ENCODE results near the gene SND1. TPM values are rescaled to one million over a fixed set of nuclear protein-coding genes. Genes with fewer than 3 reads are reported as not detected.

Gene SND1
- total and polyA plus RNA-seq, 4 donors = 59.4 to 214 (median 84.1) TPM

GRCh38 chr7:127880454-127880853 is 228.5 kb downstream of the SND1 start:
- Histone ChIP-seq H3K27me3 (ENCODE audit: control insufficient read depth in 4 of 4, insufficient read depth in 4 of 4, low read length in 3 of 4) (no peaks in the 10 kb centered on the region), H3K27ac (ENCODE audit: low read depth in 1 of 2, low read length in 2 of 2) (no peak overlapping the region), H3K4me1 (ENCODE audit: control insufficient read depth in 4 of 4, insufficient read depth in 4 of 4, low read length in 3 of 4) (no peaks in the 10 kb centered on the region), H3K36me3 (ENCODE audit: control insufficient read depth in 4 of 4, insufficient read depth in 3 of 4, low read depth in 1 of 4, low read length in 3 of 4) (no peaks in the 10 kb centered on the region), H3K4me3 (ENCODE audit: low read depth in 1 of 3, low read length in 3 of 3) (no peak overlapping the region), H3K9ac (ENCODE audit: low read depth in 1 of 2, low read length in 2 of 2) (no peak overlapping the region), H3K9me3 (ENCODE audit: control insufficient read depth in 4 of 4, low read length in 3 of 4) (no peaks in the 10 kb centered on the region)
- TF ChIP-seq HNF4G (IDR thresholded peaks at IDR 0.05) (no peak), ZBTB33 (IDR thresholded peaks at IDR 0.05) (no peak), MAX (IDR thresholded peaks at IDR 0.05) (no peak), NR2F2 (IDR thresholded peaks at IDR 0.05) (no peak)
- DNase-seq (ENCODE audit: low spot score) = no peak
- 94% methylated on average over 2 of the region's 2 CpGs for WGBS

DNA sequence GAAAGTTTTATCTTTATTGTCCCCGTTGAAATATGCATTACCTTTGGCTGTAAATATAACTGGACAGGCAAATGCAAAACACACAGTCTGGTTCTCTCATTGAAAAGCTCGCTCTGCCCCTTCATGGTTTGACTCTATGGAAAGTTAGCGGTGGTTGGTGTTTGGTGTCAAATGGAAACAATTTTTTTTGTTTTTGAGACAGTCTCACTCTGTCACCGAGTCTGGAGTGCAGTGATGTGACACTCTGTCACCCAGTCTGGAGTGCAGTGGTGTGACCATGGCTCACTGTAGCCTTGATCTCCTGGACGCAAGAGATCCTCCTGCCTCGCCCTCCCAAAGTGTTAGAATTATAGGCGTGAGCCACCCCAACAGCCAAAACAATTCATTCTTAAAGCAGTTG is 229.6 kb downstream of the SND1 start:
- 95% methylated on average over 7 of the region's 7 CpGs for WGBS
- Histone ChIP-seq H3K9ac (ENCODE audit: low read depth in 1 of 2, low read length in 2 of 2) (no peak overlapping the region), H3K27me3 (ENCODE audit: control insufficient read depth in 4 of 4, insufficient read depth in 4 of 4, low read length in 3 of 4) (no peaks in the 10 kb centered on the region), H3K27ac (ENCODE audit: low read depth in 1 of 2, low read length in 2 of 2) (no peak overlapping the region), H3K9me3 (ENCODE audit: control insufficient read depth in 4 of 4, low read length in 3 of 4) (no peaks in the 10 kb centered on the region), H3K36me3 (ENCODE audit: control insufficient read depth in 4 of 4, insufficient read depth in 3 of 4, low read depth in 1 of 4, low read length in 3 of 4) (no peaks in the 10 kb centered on the region), H3K4me3 (ENCODE audit: low read depth in 1 of 3, low read length in 3 of 3) (no peak overlapping the region), H3K4me1 (ENCODE audit: control insufficient read depth in 4 of 4, insufficient read depth in 4 of 4, low read length in 3 of 4) (no peaks in the 10 kb centered on the region)
- TF ChIP-seq ZBTB33 (IDR thresholded peaks at IDR 0.05) (no peak), HNF4G (IDR thresholded peaks at IDR 0.05) (no peak), SP1 (IDR thresholded peaks at IDR 0.05) (no peak), GABPA (IDR thresholded peaks at IDR 0.05 in 1 of 2, conservative IDR thresholded peaks at IDR 0.05 in 1 of 2) (no peak), YY1 (IDR thresholded peaks at IDR 0.05) (no peak), RXRA (IDR thresholded peaks at IDR 0.05) (no peak), NR2F2 (IDR thresholded peaks at IDR 0.05) (no peak)
- TF ChIP-seq, protein P1, sequence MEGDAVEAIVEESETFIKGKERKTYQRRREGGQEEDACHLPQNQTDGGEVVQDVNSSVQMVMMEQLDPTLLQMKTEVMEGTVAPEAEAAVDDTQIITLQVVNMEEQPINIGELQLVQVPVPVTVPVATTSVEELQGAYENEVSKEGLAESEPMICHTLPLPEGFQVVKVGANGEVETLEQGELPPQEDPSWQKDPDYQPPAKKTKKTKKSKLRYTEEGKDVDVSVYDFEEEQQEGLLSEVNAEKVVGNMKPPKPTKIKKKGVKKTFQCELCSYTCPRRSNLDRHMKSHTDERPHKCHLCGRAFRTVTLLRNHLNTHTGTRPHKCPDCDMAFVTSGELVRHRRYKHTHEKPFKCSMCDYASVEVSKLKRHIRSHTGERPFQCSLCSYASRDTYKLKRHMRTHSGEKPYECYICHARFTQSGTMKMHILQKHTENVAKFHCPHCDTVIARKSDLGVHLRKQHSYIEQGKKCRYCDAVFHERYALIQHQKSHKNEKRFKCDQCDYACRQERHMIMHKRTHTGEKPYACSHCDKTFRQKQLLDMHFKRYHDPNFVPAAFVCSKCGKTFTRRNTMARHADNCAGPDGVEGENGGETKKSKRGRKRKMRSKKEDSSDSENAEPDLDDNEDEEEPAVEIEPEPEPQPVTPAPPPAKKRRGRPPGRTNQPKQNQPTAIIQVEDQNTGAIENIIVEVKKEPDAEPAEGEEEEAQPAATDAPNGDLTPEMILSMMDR (IDR thresholded peaks at IDR 0.05; ENCODE audit: low read depth, low read length, missing input control) = no peak
- no peak for DNase-seq (ENCODE audit: low spot score)

DNA sequence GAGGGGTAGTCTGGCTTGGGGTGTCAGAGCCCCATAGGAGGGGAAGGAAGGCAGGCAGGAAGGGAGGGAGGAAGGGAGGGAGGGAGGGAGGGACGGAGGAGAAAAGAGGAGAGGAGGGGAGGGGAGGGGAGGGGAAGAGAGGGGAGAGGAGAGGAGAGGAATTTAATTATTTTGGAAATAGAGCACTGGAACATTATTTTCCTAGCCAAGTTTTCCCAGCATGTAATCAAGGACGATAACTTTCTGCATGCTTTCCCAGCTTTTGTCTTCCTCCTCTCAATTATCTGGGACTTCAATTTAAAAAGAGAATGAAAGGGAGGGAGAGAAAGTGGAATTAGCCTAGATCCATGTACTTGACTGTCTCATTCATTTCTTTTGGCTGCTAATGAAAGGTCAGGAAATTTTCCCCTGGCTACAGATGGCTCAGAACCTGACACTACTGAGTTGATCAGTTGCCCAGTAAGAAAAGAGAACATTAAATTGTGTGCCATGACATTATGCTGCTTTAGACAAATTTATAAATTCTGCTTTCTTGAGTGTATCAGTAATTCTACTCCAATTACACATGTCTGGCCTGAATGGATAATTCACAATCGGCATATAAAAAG is 230.4 kb downstream of the SND1 start:
- DNase-seq (ENCODE audit: low spot score) = no peak
- Histone ChIP-seq H3K4me3 (ENCODE audit: low read depth in 1 of 3, low read length in 3 of 3) (no peak overlapping the region), H3K27me3 (ENCODE audit: control insufficient read depth in 4 of 4, insufficient read depth in 4 of 4, low read length in 3 of 4) (no peaks in the 10 kb centered on the region), H3K36me3 (ENCODE audit: control insufficient read depth in 4 of 4, insufficient read depth in 3 of 4, low read depth in 1 of 4, low read length in 3 of 4) (no peaks in the 10 kb centered on the region), H3K9me3 (ENCODE audit: control insufficient read depth in 4 of 4, low read length in 3 of 4) (no peaks in the 10 kb centered on the region), H3K27ac (ENCODE audit: low read depth in 1 of 2, low read length in 2 of 2) (no peak overlapping the region), H3K9ac (ENCODE audit: low read depth in 1 of 2, low read length in 2 of 2) (no peak overlapping the region), H3K4me1 (ENCODE audit: control insufficient read depth in 4 of 4, insufficient read depth in 4 of 4, low read length in 3 of 4) (no peaks in the 10 kb centered on the region)
- 83% methylated on average over 3 of the region's 3 CpGs for WGBS
- no peak for TF ChIP-seq YY1 (IDR thresholded peaks at IDR 0.05)
- TF ChIP-seq, protein P2, sequence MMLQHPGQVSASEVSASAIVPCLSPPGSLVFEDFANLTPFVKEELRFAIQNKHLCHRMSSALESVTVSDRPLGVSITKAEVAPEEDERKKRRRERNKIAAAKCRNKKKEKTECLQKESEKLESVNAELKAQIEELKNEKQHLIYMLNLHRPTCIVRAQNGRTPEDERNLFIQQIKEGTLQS (IDR thresholded peaks at IDR 0.05) = no peak

Data from liver (tissue), 9 donors.